Measurements from ENCODE around the gene PVR.

- no peak for TF ChIP-seq CTCF (IDR thresholded peaks at IDR 0.05)
- no peak for TF ChIP-seq MEF2A (IDR thresholded peaks at IDR 0.05; ENCODE audit: borderline replicate concordance, low read depth)
- no peak for TF ChIP-seq GABPA (IDR thresholded peaks at IDR 0.05; ENCODE audit: low read depth)
- TF ChIP-seq POLR2AphosphoS5 (IDR thresholded peaks at IDR 0.05; ENCODE audit: low read depth, low read length), result no peak
- no peak for TF ChIP-seq TAF1 (IDR thresholded peaks at IDR 0.05; ENCODE audit: borderline replicate concordance, low read depth, low read length)
- no peak for TF ChIP-seq FOXM1 (IDR thresholded peaks at IDR 0.05; ENCODE audit: low read depth)
- no peak for TF ChIP-seq JUND (IDR thresholded peaks at IDR 0.05)
- no peak for TF ChIP-seq EP300 (IDR thresholded peaks at IDR 0.05; ENCODE audit: borderline replicate concordance in 1 of 2, low read depth in 1 of 2, low read length in 1 of 2)
- no peak for TF ChIP-seq REST (IDR thresholded peaks at IDR 0.05; ENCODE audit: low read depth, low read length)
- no peak for TF ChIP-seq YY1 (IDR thresholded peaks at IDR 0.05; ENCODE audit: low read depth)
- no peak for TF ChIP-seq RFX5 (IDR thresholded peaks at IDR 0.05; ENCODE audit: low read length)
- no peak for TF ChIP-seq PBX3 (IDR thresholded peaks at IDR 0.05)
- TF ChIP-seq NRF1 (IDR thresholded peaks at IDR 0.05; ENCODE audit: low read depth, low read length), result no peak
- no peak for TF ChIP-seq USF2 (IDR thresholded peaks at IDR 0.05; ENCODE audit: borderline replicate concordance, low read depth, low read length)
Measured at GRCh38 chr19:44628793-44629192, 14.9 kb upstream of the PVR start.

Measured in SK-N-SH (cell line).